COLO668 (cell line): ENCODE measurements around the gene CDX1.

Experiments used
- DNase-seq: peaks from one replicate; lab custom pipeline; 2025; ENCODE audit not compliant: unreplicated experiment; lab: John Stamatoyannopoulos, UW

The CDX1 gene

GRCh38 chr5:150204590-150204960, 38.0 kb downstream of the CDX1 start:
- DNase-seq, result no peak

DNA sequence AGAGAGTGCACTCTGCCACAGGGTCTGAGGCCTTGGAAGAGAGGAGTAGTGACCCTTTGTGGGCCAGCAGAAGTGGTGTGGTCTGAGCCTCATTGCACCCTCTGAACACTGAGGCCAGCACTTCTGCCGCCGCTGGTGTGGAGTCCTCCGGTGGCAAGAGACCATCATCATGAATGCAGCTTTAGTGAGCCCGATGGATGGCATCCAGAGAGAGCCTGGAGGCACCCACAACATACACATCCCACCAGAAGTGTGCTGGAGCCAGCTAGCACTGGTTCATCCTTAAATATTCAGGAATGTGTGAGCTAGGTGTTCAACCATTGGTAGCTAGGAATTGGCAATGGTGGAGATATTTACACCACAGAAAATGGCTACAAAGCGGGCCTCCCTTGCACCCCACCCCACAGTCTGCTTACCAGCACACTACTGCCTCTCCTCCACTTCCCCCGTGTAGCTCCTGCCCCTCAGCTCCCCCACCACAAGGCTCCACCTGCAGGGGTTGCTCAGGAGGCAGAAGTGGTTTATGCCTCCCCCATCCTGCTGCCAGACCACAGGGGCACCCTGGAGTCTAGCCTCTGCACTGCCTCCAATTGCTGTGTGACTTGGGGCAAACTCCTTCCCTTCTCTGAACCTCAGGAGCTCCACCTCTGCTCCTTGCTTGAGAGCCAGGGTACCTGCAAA, 39.7 kb downstream of the CDX1 start:
- no peak for DNase-seq

DNA sequence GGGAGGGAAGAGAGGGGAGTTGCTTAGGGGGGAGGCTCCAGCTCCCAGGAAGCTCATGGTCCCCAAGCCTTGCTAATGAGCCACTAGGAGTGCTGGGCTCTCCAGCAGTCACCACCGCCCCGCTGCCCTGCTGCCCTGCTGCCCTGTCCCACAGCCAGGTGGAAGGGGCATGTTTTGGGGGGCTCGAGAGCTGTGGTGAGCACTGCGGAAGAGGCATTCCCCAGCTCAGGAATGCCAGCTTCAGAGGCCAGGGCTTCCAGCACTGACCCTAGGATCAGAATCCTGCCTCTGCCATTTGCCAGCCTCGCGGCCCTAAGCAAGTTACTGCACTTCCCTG, 40.2 kb downstream of the CDX1 start:
- DNase-seq, result no peak

GRCh38 chr5:150208187-150209098, 41.9 kb downstream of the CDX1 start:
- no peak for DNase-seq

GRCh38 chr5:150209099-150209635, 42.6 kb downstream of the CDX1 start:
- DNase-seq, result peak; percentile 6

GRCh38 chr5:150210644-150211043, 44.1 kb downstream of the CDX1 start:
- DNase-seq, result no peak

GRCh38 chr5:150211156-150212030, 44.8 kb downstream of the CDX1 start:
- DNase-seq, result no peak

GRCh38 chr5:150213530-150213929, 47.0 kb downstream of the CDX1 start:
- DNase-seq, result no peak

DNA sequence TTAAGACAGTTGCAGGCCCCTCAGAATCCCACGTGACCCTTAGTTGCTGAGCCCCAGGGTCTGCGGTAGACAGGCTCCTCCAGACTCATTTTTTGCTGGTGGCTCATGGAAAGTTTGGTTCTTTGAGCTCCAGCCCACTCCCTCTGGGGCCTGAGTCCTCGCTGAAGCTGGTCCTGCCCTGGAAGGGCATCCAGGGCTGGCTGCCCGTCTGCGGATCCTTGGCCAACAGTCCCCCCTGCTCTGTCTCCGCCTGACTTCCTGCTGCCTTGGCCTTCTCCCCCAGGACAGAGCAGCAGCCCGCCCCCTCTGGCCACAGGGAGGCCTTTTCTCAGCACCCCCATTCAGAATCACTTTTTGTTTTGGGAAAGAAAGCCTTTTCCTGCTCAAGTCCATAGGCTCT, 47.7 kb downstream of the CDX1 start:
- DNase-seq, result no peak

DNA sequence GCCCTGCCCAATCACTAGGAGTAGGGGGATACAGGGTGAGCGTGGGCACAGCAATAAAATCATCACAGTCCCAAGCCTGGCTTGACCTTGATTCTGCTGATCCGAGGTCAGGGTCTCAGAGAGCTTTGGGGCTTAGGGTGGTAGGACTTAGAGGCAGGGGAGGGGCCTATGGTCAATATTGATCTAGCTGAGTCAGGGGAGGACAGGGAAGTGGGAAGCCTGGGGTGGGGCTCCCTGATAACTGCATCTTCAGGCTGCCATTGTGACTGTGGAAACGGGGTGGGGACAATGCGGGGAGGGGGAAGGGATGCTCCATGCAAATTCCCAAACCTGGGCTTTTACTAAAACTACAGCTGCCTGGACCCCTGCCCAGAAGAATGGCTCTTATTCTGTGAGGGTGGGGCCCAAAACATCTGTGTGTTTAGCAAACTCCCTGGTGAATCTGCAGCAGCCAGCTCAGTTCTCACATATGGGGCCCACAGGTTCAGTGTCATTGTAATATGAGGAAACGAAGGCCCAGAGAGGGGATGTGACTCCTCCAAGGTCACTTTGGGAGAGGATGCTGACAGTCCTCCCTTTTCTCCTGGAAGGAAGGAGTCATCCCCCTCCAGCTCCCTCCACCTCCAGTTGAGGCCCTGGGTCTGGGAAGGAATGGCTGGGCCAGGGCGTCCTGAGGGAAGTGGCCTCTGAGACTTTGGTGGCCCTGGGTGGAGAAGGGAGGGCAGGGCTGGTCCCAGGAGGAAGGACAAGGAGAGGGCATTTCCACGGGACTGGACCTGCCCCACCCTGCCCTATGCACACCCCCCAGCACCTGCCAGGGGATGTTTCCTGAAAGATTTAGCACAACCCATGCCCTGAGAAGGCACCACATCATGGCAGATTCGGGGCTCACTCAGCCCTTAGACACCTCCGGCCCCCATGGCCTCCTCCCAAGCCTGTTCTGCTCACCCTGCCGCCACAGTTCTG, 49.7 kb downstream of the CDX1 start:
- no peak for DNase-seq

DNA sequence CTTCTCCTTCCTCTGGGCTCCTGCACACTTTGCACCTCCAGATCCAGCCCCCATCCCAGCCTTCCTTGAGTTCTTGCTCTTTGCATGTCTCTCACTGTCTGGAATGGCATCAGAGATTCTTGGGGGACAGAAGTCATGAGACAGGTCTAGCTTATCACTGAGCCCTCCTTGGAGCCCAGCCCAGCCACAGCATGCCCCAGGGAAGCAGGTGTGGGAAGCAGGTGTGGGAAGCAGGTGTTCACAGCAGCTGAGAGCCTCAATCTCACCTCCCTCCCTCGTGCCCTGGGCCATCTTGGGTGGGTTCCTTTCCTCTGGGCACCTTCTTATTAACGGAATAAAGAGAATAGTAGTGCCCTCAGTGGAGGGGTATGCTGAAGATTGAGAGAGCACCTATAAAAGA, 50.5 kb downstream of the CDX1 start:
- DNase-seq, result peak; percentile 17

GRCh38 chr5:150217873-150218692, 51.5 kb downstream of the CDX1 start:
- DNase-seq, result peak; percentile 65

DNA sequence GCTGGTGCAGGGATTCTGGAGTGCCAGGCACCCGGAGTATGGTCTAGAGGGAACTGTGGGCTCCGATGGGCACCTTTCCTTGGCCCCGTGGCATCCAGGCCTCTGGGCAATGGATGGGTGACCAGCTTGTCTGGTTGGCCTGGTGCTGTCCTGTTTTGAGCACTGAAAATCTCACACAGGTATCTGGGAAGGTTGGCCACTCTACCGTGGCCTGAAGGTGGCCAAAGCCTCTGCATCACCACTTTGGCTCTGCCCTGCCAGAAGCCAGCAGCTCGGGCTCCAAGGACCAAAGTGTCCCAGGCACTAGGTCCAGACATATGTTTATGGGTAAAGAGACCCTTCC, 52.1 kb downstream of the CDX1 start:
- DNase-seq, result no peak

DNA sequence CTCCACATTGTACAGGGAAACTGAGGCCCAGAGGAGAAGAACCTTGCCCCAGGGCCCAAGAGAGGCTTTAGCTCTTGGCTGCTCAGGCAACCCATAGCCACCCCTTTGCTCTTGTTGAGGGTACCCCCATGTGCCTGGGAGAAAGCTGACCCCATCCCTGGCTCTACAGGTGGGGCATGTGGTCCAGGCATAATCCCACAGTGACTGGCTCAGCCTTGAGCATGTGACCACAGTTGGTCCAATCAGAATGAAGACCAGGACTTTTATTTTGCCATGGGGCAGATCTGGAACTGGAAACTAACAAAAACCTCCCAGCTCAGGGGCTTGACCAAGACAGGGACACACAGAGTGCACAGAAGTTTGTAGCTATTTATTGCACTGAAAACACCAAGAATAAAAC, 52.6 kb downstream of the CDX1 start:
- DNase-seq, result no peak

GRCh38 chr5:150219861-150220260, 53.3 kb downstream of the CDX1 start:
- no peak for DNase-seq

- no peak for DNase-seq
Observed at GRCh38 chr5:150221471-150221870, 54.9 kb downstream of the CDX1 start.

DNA sequence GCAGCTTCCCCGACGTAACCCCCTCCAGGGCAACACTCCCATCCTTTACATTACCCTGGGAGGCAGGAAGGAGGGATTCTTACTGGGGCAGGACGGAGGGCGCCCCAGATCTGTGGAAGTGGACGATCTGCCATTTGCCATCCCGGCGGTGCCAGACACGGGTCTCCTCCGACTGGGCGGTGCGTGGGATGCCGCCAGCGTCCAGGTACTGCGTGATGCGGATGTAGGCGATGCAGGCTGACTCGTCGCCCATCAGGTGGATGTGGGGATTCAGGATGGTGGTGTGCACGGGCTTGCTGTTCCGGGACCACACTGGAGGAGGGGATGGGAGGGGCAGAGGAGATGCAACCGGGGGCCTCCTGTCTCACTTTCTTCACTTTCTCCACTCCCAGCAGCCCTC, 56.3 kb downstream of the CDX1 start:
- no peak for DNase-seq

DNA sequence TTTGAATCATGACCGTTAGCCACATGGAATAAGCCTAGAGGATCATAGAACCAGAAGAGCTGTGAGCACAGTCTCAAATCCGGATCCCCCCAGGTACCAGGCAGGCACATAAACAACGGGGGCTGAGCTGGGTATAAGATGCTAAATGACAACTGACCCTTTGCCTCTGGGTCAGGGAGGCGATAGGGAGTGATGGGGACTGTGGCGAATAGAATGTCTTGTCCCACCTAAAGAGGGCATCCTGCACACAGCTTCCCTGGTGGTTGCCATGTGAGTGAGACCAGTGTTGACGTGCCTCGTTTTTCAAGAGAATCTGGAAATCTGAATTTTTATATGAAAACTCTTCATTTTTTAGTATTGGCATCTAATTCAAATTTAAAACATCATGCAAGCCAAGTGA, 56.9 kb downstream of the CDX1 start:
- no peak for DNase-seq

DNA sequence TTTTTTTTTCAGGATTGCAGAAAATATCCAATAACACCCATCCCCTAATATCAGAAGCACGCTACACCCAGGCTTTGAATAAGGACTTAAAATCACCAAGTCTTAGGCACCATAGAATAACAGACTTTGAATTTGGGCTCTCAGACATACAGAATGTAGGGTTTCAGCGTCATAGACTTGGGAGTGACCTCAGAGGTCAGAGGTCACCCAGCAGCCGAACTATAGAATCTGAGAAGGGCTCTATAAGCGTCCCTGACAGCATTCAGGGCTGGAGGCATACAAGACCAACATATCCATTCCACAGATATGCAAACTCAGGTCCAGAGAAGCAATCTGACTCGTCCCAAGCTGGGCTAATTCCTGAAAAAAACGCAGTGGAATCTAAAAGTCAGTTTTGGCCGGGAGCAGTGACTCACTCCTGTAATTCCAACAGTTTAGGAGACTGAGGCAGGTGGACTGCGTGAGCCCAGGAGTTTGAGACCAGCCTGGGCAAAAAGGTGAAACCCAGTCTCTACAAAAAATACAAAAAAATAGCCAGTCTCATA, 58.0 kb downstream of the CDX1 start:
- no peak for DNase-seq
